Activated CD4-positive, alpha-beta T cell treated with anti-CD3 and anti-CD28 coated beads for 36 hours (primary cell): ENCODE data around the gene ESYT3. TPM values are rescaled to one million over a fixed set of nuclear protein-coding genes. Genes with fewer than 3 reads are reported as not detected.
A peak's percentile ranks its signal among the peaks of the same experiment; 100 is the strongest.

Experiments
- ATAC-seq: fragments of 200-7000 bp; cut with Tn5 transposase; one replicate; pipeline ENCODE4 v1.10.0; 2021; ENCODE audit warnings: mild to moderate bottlenecking, moderate library complexity
- CTCF ChIA-PET: fragments of 350-600 bp; sonication (Branson Sonifier 250); formaldehyde crosslinking; loops from one replicate; lab custom pipeline; 2021; ENCODE audit warnings: antibody characterized with exemption; lab: Charles Lee
- POLR2A ChIA-PET: fragments of 350-600 bp; sonication (Branson Sonifier 250); formaldehyde crosslinking; loops from one replicate; lab custom pipeline; 2021; ENCODE audit warnings: antibody characterized with exemption, inconsistent platforms; lab: Charles Lee
- DNase-seq: peaks from one replicate; pipeline ENCODE4 v3.0.0-alpha.2; 2020
- H3K27ac Mint-ChIP-seq: one replicate; pipeline ENCODE4 v1.8.0; 2021; ENCODE audit warnings: mixed read lengths
- H3K27me3 Mint-ChIP-seq: one replicate; pipeline ENCODE4 v1.8.0; 2021; ENCODE audit warnings: mixed read lengths
- H3K36me3 Mint-ChIP-seq: one replicate; pipeline ENCODE4 v1.8.0; 2021; ENCODE audit warnings: low read depth, mixed read lengths
- H3K4me1 Mint-ChIP-seq: one replicate; pipeline ENCODE4 v1.8.0; 2021; ENCODE audit warnings: mixed read lengths
- H3K4me3 Mint-ChIP-seq: one replicate; pipeline ENCODE4 v1.8.0; 2021; ENCODE audit warnings: mild to moderate bottlenecking, moderate library complexity, mixed read lengths
- H3K9me3 Mint-ChIP-seq: one replicate; pipeline ENCODE4 v1.8.0; 2021; ENCODE audit warnings: low read depth, mixed read lengths
- intact Hi-C, 2 experiments: fragments of 100-400 bp; cut with DNase I in 1 of 2; cut with micrococcal nuclease in 1 of 2; formaldehyde crosslinking; loops; one replicate each; pipeline versions ENCODE4 v1.14.2 to v1.15.1; 2022 to 2024; cut with DNase I, micrococcal nuclease
- total RNA-seq, 2 experiments: library from RNA; stranded (reverse); gene quantifications; one replicate each; pipeline ENCODE4 v1.2.3, GENCODE V29; 2021

ESYT3 gene
- total RNA-seq = under 1 TPM; 0.21 to 0.37 TPM

DNA sequence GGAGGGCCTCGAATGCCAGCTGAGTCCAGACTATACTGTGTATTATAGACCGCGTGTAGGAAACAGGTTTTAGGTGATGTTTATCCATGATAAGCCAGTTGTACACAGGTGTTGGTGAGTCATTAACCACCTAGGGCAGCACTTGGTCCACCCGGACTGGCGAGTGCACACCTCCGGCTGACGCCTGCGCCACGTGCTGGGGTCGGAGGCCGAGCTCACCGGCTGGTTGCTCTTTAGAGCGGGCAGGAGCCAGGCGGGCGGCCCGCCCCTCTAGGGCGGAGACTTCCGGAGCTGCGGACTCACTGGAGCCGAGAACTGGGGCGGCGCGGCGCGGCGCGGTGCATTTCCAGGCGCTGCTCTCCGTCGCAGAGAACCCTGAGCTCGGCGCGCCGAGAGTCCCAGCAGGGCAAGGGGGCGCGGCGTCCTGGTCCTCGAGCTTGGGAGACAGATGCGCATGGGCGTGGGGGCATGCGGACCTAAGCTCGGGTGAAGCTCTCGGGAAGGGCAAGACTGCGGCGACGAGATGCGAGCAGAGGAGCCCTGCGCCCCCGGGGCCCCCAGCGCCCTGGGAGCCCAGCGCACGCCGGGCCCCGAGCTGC is at the start of gene ESYT3:
Gene ESYT3 (plus strand): TSS at position 341 of the 599 bp plus-strand sequence. CDS start 183 bp downstream, at position 524.
- DNase-seq (peak; percentile 83), ATAC-seq (peak; percentile 97)
- Mint-ChIP-seq H3K27ac (no peak within 1 kb of the TSS), H3K36me3 (no peaks in the 10 kb centered on the region), H3K27me3 (peaks cover 43% of the 10 kb centered on the region), H3K4me1 (peaks cover 5% of the 10 kb centered on the region), H3K9me3 (no peaks in the 10 kb centered on the region), H3K4me3 (peak within 1 kb of the TSS; percentile 63)
- ChIA-PET POLR2A (interaction anchor here (0.7 kb wide), 1 partner anchor 956 kb away, joined by 3 read pairs; no protein-coding TSS in a partner anchor), CTCF (interaction anchor here (0.5 to 2.3 kb wide), 8 partner anchors 16 to 670 kb away, joined by 3 to 19 read pairs (median 3); partner anchors contain the start of genes NME9 and SOX14)
- intact Hi-C loops = loop anchor here (5.0 to 10.0 kb wide), 3 partner anchors 247 to 370 kb away; partner anchors contain the start of gene ARMC8 (in 2 of the 2)

DNA sequence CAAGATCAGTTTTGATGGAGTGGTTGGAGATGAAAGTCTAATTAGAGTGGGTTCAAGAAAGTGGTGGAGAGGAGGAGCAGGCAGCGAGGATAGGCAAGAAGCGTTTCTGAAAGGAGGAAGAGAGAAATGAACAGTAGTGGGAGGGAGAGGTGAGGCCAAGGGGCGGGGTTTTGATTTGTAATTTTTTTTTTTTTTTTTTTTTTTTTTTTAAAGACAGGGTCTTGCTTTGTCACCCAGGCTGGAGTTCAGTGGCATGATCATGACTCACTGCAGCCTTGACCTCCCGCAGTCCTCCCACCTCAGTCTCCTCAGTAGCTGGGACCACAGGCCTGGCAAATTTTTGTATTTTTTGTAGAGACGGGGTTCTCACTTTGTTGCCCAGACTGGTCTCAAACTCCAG is 49.4 kb upstream of the ESYT3 start:
- H3K4me1 Mint-ChIP-seq = peaks cover 2% of the 10 kb centered on the region
- CTCF ChIA-PET = interaction anchor here (0.6 kb wide), 1 partner anchor 9 kb away, joined by 3 read pairs; no protein-coding TSS in a partner anchor

DNA sequence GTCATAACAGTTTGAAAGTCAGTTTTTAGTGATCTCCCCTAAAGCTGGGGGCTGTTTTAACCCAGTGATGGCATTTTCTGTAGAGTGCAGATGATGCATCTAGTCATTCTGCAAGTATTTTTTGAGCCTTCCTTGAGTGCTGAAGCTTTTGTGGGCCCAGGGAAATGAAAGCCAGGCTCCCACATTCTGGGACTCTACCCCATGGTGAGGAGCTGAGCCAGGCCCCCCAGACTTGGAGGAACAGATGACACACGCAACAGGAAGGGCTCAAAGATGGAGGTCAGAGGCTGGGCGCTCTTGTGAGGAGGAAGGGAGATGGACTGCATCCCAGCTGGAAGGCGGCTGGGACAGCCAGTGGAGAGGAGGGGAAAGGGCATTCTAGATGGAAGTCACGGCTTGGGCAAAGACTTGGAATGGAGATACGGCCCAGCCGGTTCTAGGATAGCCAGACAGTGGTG is 45.2 kb upstream of the ESYT3 start:
- ChIA-PET POLR2A (no interaction called here), CTCF (interaction anchor here (0.6 kb wide), 1 partner anchor 1695 kb away, joined by 3 read pairs; no protein-coding TSS in a partner anchor)
- Mint-ChIP-seq H3K36me3 (no peaks in the 10 kb centered on the region), H3K27ac (peak overlapping the region; percentile 39), H3K9me3 (no peaks in the 10 kb centered on the region), H3K27me3 (peaks cover 2% of the 10 kb centered on the region), H3K4me1 (peaks cover 2% of the 10 kb centered on the region), H3K4me3 (no peak overlapping the region)
- intact Hi-C loops = no loop called here
- DNase-seq (no peak), ATAC-seq (peak; percentile 65)

More for the DNA sequence above, 49.4 kb upstream of the ESYT3 start:
- H3K9me3 Mint-ChIP-seq = no peaks in the 10 kb centered on the region
- H3K27me3 Mint-ChIP-seq = peaks cover 3% of the 10 kb centered on the region
- intact Hi-C loops = no loop called here
- DNase-seq = no peak
- POLR2A ChIA-PET = no interaction called here
- no peak for ATAC-seq
- H3K27ac Mint-ChIP-seq = no peak overlapping the region
- no peaks in the 10 kb centered on the region for H3K36me3 Mint-ChIP-seq
- H3K4me3 Mint-ChIP-seq = no peak overlapping the region

DNA sequence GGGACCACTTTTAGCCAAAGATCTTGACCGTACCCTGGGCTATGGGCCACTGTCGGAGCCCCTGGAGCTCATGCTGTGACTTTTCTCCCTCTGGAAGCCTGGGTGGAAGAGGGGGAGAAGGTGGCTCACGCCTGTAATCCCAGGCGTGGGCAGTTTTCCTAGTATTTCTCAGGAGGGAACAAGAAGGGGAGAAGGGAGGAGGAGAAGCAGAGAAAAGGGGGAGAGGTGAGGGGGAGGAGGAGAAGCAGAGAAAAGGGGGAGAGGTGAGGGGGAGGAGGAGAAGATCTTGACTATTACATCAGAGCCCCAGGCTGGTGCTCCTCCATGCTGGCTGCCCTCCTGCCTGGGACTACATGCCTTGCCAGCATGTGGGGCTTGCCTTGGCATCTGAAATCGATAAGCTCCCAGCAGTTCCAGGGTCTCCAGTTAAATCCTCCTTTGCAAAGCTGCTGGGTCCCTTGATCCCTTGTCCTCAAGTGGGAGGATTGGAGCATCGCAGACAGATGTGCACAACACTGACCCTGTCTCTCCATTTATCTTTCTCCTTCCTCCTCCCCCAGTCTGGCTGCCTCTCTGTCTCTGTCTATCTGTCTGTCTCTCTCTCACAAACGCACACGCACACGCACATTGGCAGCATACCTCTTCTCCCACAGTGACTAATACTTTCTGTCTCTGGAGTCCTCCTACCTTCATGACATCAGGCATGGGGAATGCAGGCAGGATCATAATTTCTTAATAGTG is 44.4 kb upstream of the ESYT3 start:
- ChIA-PET CTCF (interaction anchor here (0.6 kb wide), 1 partner anchor 1696 kb away, joined by 3 read pairs; no protein-coding TSS in a partner anchor), POLR2A (no interaction called here)
- no peak for ATAC-seq
- Mint-ChIP-seq H3K4me3 (no peak overlapping the region), H3K9me3 (no peaks in the 10 kb centered on the region), H3K36me3 (no peaks in the 10 kb centered on the region), H3K27ac (no peak overlapping the region), H3K4me1 (peaks cover 2% of the 10 kb centered on the region), H3K27me3 (no peaks in the 10 kb centered on the region)
- no peak for DNase-seq
- intact Hi-C loops = no loop called here

GRCh38 chr3:138390582-138390932 is 43.9 kb upstream of the ESYT3 start:
- Mint-ChIP-seq H3K27ac (no peak overlapping the region), H3K4me3 (no peak overlapping the region), H3K36me3 (no peaks in the 10 kb centered on the region), H3K27me3 (no peaks in the 10 kb centered on the region), H3K9me3 (no peaks in the 10 kb centered on the region), H3K4me1 (peaks cover 2% of the 10 kb centered on the region)
- CTCF ChIA-PET = no interaction called here
- DNase-seq (no peak), ATAC-seq (no peak)
- intact Hi-C loops = no loop called here
- POLR2A ChIA-PET = no interaction called here

DNA sequence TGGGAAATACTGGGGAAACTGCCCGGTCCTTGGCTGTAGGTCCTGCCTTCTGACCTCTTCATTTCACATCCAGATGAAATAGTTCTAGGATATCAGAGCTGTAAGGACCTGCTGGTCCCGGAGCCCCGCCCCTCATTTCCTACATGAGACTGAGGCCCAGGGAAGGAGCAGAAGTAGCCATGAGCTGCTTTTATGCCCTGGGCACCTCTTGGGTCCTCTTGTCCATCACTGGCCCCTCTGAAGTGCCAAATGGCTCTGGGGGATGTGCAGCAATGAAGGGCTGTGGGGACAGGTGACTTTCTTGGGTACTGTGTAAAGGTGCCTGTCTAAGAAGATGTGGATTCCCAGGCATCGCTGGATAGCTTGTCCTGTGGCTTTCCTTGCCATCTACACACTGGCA is 40.3 kb upstream of the ESYT3 start:
- no peak overlapping the region for H3K4me3 Mint-ChIP-seq
- no peaks in the 10 kb centered on the region for H3K9me3 Mint-ChIP-seq
- POLR2A ChIA-PET = no interaction called here
- CTCF ChIA-PET = interaction anchor here (0.6 to 1.0 kb wide), 3 partner anchors 9 to 360 kb away, joined by 3 read pairs; no protein-coding TSS in a partner anchor
- peaks cover 2% of the 10 kb centered on the region for H3K4me1 Mint-ChIP-seq
- no peaks in the 10 kb centered on the region for H3K36me3 Mint-ChIP-seq
- no peak for ATAC-seq
- intact Hi-C loops = no loop called here
- no peak overlapping the region for H3K27ac Mint-ChIP-seq
- H3K27me3 Mint-ChIP-seq = no peaks in the 10 kb centered on the region
- no peak for DNase-seq

DNA sequence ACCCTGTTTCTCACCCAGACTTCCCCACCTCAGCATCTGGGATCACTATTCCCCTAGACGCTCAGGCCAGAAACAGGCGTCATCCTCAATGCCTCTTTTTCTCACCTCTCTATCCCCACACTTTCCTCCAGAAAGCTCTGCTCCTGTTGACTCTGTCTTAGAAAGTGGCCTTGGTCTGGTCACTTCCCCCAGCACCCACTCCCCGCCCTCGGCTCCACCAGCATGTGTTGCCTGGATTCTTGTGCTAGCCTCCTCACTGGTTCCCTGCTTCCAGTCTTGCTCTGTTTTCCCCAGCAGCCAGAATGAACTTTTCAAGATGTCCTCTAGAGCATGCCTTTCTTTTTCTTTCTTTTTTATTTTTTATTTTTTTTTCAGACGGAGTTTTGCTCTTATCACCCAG is 39.7 kb upstream of the ESYT3 start:
- DNase-seq = no peak
- H3K4me1 Mint-ChIP-seq = no peaks in the 10 kb centered on the region
- no peak for ATAC-seq
- H3K36me3 Mint-ChIP-seq = no peaks in the 10 kb centered on the region
- no peak overlapping the region for H3K27ac Mint-ChIP-seq
- H3K9me3 Mint-ChIP-seq = no peaks in the 10 kb centered on the region
- no peak overlapping the region for H3K4me3 Mint-ChIP-seq
- no peaks in the 10 kb centered on the region for H3K27me3 Mint-ChIP-seq
- POLR2A ChIA-PET = no interaction called here
- intact Hi-C loops = no loop called here
- CTCF ChIA-PET = interaction anchor here (0.6 kb wide), 1 partner anchor 361 kb away, joined by 3 read pairs; no protein-coding TSS in a partner anchor

DNA sequence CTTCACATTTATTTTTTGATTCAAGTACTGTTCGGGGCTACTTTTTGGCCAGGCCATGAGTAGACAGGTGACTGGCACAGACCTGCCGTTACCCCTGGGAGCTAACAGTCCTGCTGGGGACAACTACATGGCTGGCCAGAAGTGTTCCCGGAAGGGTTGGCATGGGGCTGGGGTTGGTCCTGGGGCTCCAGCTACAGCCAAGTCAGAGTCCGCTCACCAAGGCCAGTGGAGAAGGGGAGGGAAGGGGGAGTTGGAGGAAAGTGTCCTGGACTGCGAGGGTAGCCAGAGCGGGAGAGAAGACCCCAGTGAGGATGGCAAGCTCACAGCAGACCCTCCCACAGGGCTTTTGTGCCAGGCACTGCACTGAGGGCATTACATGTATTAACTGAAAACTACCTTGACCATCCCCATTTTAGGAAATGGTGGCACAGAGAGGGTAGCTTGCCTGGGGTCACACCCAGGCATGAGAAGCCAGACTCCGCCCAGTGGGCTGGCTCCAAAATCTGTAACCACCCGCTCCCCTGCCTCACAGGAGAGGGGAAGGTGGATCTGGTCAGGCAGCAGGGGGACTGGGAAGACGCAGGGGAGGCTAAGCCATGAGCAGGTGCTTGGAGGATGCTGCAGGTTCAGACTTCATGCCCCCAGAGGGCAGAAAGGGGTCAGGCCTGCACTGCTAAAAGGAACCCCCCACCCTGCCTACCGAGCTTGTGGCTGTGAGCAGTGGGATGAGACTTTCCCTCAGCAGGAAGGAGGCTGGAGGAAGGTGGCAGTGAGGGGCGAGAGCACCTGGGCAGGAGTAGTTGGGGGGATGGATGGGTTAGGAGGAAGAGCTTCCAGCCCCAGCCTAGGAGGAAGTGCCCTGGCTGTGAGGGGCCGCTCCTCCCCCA is 38.3 kb upstream of the ESYT3 start:
- Mint-ChIP-seq H3K4me3 (no peak overlapping the region), H3K9me3 (no peaks in the 10 kb centered on the region), H3K36me3 (no peaks in the 10 kb centered on the region), H3K27ac (no peak overlapping the region), H3K4me1 (no peaks in the 10 kb centered on the region), H3K27me3 (no peaks in the 10 kb centered on the region)
- CTCF ChIA-PET = interaction anchor here (0.7 kb wide), 1 partner anchor 33 kb away, joined by 3 read pairs; no protein-coding TSS in a partner anchor
- POLR2A ChIA-PET = no interaction called here
- DNase-seq = no peak
- no peak for ATAC-seq
- intact Hi-C loops = no loop called here

GRCh38 chr3:138396752-138397410 is 37.5 kb upstream of the ESYT3 start:
- CTCF ChIA-PET = interaction anchor here (0.7 to 1.4 kb wide), 4 partner anchors 16 to 33 kb away, joined by 3 to 4 read pairs (median 3); no protein-coding TSS in a partner anchor
- no peaks in the 10 kb centered on the region for H3K4me1 Mint-ChIP-seq

GRCh38 chr3:138397983-138398382 is 36.4 kb upstream of the ESYT3 start:
- ATAC-seq (no peak), DNase-seq (no peak)
- no peaks in the 10 kb centered on the region for H3K27me3 Mint-ChIP-seq
- ChIA-PET POLR2A (no interaction called here), CTCF (interaction anchor here (0.6 to 1.4 kb wide), 3 partner anchors 11 to 34 kb away, joined by 3 read pairs; no protein-coding TSS in a partner anchor)
- H3K9me3 Mint-ChIP-seq = no peaks in the 10 kb centered on the region
- no peak overlapping the region for H3K27ac Mint-ChIP-seq
- no peaks in the 10 kb centered on the region for H3K36me3 Mint-ChIP-seq
- no peak overlapping the region for H3K4me3 Mint-ChIP-seq
- intact Hi-C loops = no loop called here
- no peaks in the 10 kb centered on the region for H3K4me1 Mint-ChIP-seq

More at GRCh38 chr3:138396752-138397410, 37.5 kb upstream of the ESYT3 start:
- DNase-seq (no peak), ATAC-seq (no peak)
- no peaks in the 10 kb centered on the region for H3K9me3 Mint-ChIP-seq
- H3K27ac Mint-ChIP-seq = no peak overlapping the region
- POLR2A ChIA-PET = no interaction called here
- H3K36me3 Mint-ChIP-seq = no peaks in the 10 kb centered on the region
- intact Hi-C loops = no loop called here
- H3K27me3 Mint-ChIP-seq = no peaks in the 10 kb centered on the region
- H3K4me3 Mint-ChIP-seq = no peak overlapping the region
